Liver (tissue), 3 donors: ENCODE results near the gene ZNF597.

Source experiments
- EGR1 ChIP-seq, 2 donors: IDR thresholded peaks; 2 replicates each; pipeline ENCODE4 v1.6.1; 2016 to 2018; ENCODE audit warnings: antibody characterized with exemption in 2 of 2, low read depth in 2 of 2
- GABPA ChIP-seq, 2 donors: IDR thresholded peaks in 1 of 2; conservative IDR thresholded peaks in 1 of 2; 2 replicates each; pipeline ENCODE4 v1.6.1; 2016; ENCODE audit warnings: antibody characterized with exemption in 2 of 2, mild to moderate bottlenecking in 1 of 2, moderate library complexity in 1 of 2
- HNF4A ChIP-seq, 2 donors: conservative IDR thresholded peaks; 2 replicates each; pipeline ENCODE4 v1.6.1; 2016; ENCODE audit warnings: antibody characterized with exemption in 2 of 2, mild to moderate bottlenecking in 2 of 2
- YY1 ChIP-seq: IDR thresholded peaks from 2 replicates; pipeline ENCODE4 v1.6.1; 2016; ENCODE audit warnings: antibody characterized with exemption, mild to moderate bottlenecking
- TF ChIP-seq, protein P1 (sequence below): fragments of 150-350 bp; IDR thresholded peaks from 2 replicates; pipeline ENCODE4 v1.5.1; 2017; ENCODE audit warnings: improper control_type of control experiment, low read depth, low read length; ENCODE audit not compliant: missing input control
- TF ChIP-seq, protein P2 (sequence below): IDR thresholded peaks from 2 replicates; pipeline ENCODE4 v1.6.1; 2016; ENCODE audit warnings: antibody characterized with exemption
- TF ChIP-seq, protein P3 (sequence below): IDR thresholded peaks from 2 replicates; pipeline ENCODE4 v1.6.1; 2016; ENCODE audit warnings: antibody characterized with exemption, mild to moderate bottlenecking
- donor health status: healthy.
- donor health status: healthy.

- no peak for TF ChIP-seq EGR1 (IDR thresholded peaks at IDR 0.05; ENCODE audit: low read depth in 2 of 2)
- TF ChIP-seq, protein P1, sequence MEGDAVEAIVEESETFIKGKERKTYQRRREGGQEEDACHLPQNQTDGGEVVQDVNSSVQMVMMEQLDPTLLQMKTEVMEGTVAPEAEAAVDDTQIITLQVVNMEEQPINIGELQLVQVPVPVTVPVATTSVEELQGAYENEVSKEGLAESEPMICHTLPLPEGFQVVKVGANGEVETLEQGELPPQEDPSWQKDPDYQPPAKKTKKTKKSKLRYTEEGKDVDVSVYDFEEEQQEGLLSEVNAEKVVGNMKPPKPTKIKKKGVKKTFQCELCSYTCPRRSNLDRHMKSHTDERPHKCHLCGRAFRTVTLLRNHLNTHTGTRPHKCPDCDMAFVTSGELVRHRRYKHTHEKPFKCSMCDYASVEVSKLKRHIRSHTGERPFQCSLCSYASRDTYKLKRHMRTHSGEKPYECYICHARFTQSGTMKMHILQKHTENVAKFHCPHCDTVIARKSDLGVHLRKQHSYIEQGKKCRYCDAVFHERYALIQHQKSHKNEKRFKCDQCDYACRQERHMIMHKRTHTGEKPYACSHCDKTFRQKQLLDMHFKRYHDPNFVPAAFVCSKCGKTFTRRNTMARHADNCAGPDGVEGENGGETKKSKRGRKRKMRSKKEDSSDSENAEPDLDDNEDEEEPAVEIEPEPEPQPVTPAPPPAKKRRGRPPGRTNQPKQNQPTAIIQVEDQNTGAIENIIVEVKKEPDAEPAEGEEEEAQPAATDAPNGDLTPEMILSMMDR = no peak
- TF ChIP-seq GABPA (IDR thresholded peaks at IDR 0.05 in 1 of 2, conservative IDR thresholded peaks at IDR 0.05 in 1 of 2) = no peak
- TF ChIP-seq, protein P2, sequence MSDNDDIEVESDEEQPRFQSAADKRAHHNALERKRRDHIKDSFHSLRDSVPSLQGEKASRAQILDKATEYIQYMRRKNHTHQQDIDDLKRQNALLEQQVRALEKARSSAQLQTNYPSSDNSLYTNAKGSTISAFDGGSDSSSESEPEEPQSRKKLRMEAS = no peak
- no peak for TF ChIP-seq YY1
- TF ChIP-seq HNF4A (conservative IDR thresholded peaks at IDR 0.05) = no peak
- TF ChIP-seq, protein P3, sequence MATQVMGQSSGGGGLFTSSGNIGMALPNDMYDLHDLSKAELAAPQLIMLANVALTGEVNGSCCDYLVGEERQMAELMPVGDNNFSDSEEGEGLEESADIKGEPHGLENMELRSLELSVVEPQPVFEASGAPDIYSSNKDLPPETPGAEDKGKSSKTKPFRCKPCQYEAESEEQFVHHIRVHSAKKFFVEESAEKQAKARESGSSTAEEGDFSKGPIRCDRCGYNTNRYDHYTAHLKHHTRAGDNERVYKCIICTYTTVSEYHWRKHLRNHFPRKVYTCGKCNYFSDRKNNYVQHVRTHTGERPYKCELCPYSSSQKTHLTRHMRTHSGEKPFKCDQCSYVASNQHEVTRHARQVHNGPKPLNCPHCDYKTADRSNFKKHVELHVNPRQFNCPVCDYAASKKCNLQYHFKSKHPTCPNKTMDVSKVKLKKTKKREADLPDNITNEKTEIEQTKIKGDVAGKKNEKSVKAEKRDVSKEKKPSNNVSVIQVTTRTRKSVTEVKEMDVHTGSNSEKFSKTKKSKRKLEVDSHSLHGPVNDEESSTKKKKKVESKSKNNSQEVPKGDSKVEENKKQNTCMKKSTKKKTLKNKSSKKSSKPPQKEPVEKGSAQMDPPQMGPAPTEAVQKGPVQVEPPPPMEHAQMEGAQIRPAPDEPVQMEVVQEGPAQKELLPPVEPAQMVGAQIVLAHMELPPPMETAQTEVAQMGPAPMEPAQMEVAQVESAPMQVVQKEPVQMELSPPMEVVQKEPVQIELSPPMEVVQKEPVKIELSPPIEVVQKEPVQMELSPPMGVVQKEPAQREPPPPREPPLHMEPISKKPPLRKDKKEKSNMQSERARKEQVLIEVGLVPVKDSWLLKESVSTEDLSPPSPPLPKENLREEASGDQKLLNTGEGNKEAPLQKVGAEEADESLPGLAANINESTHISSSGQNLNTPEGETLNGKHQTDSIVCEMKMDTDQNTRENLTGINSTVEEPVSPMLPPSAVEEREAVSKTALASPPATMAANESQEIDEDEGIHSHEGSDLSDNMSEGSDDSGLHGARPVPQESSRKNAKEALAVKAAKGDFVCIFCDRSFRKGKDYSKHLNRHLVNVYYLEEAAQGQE = no peak
These were observed 45.5 kb upstream of the ZNF597 start for GRCh38 chr16:3488801-3489200.
